SK-N-SH (cell line): ENCODE data around the gene NEK10. TPM values are rescaled to one million over a fixed set of nuclear protein-coding genes. Genes with fewer than 3 reads are reported as not detected.

ENCODE experiments used
- CTCF ChIA-PET: fragments of 300-600, 350-600 bp; formaldehyde crosslinking; extraction: SDS; loops from one replicate; lab custom pipeline; 2021; lab: Yijun Ruan, JAX
- POLR2A ChIA-PET: fragments of 350-600 bp; sonication (Branson Sonifier 250); formaldehyde crosslinking; extraction: SDS; loops from one replicate; lab custom pipeline; 2020; ENCODE audit warnings: antibody characterized with exemption, inconsistent platforms; lab: Yijun Ruan, JAX
- DNase-seq: peaks from one replicate; pipeline ENCODE4 v3.0.0; 2012
- H2AFZ ChIP-seq: fragments of 200-600 bp; sonication (generic); 2 replicates; pipeline ENCODE4 v1.8.1; 2016; ENCODE audit warnings: antibody characterized with exemption, mild to moderate bottlenecking, low read depth
- H3F3A ChIP-seq: fragments of 200-600 bp; sonication (generic); replicated peaks from 2 replicates; pipeline ENCODE3; 2016; ENCODE audit warnings: antibody characterized with exemption, mild to moderate bottlenecking; ENCODE audit not compliant: insufficient read depth
- H3K27ac ChIP-seq, 2 experiments: fragments of 200-500 bp in 1 of 2; fragments of 200-600 bp in 1 of 2; sonication (Bioruptor generic) in 1 of 2; sonication (generic), shearing (Covaris generic) in 1 of 2; 2 replicates each; pipeline versions ENCODE4 v1.5.1 to v1.6.1; 2014 to 2016; ENCODE audit warnings: low read depth in 2 of 2, inconsistent platforms in 1 of 2, low read length in 1 of 2, mild to moderate bottlenecking in 1 of 2, mixed read lengths in 1 of 2
- H3K27me3 ChIP-seq: fragments of 200-600 bp; sonication (generic), shearing (Covaris generic); 2 replicates; pipeline ENCODE4 v1.6.1; 2016; ENCODE audit warnings: mixed run types; ENCODE audit not compliant: insufficient read depth
- H3K36me3 ChIP-seq, 2 experiments: fragments of 200-500 bp in 1 of 2; fragments of 200-600 bp in 1 of 2; sonication (Bioruptor generic) in 1 of 2; sonication (generic) in 1 of 2; replicated peaks in 1 of 2; 2 replicates each; pipeline versions ENCODE3 to v1.5.1; 2014 to 2016; ENCODE audit warnings: low read length in 1 of 2, mild to moderate bottlenecking in 1 of 2; ENCODE audit not compliant: insufficient read depth in 2 of 2, control insufficient read depth in 1 of 2
- H3K4me1 ChIP-seq, 2 experiments: fragments of 200-500 bp in 1 of 2; fragments of 200-600 bp in 1 of 2; sonication (Bioruptor generic) in 1 of 2; sonication (generic), shearing (Covaris generic) in 1 of 2; 2 replicates each; pipeline versions ENCODE4 v1.5.1 to v1.6.1; 2014 to 2016; ENCODE audit warnings: low read depth in 1 of 2, low read length in 1 of 2, mixed run types in 1 of 2; ENCODE audit not compliant: insufficient read depth in 2 of 2, control insufficient read depth in 1 of 2
- H3K4me2 ChIP-seq: fragments of 200-600 bp; sonication (generic), shearing (Covaris generic); 2 replicates; pipeline ENCODE4 v1.6.1; 2017; ENCODE audit warnings: mixed run types
- H3K4me3 ChIP-seq, 2 experiments: fragments of 200-500 bp in 1 of 2; fragments of 200-600 bp in 1 of 2; sonication (Bioruptor generic) in 1 of 2; sonication (generic), shearing (Covaris generic) in 1 of 2; 2 replicates each; pipeline versions ENCODE4 v1.5.1 to v1.8.1; 2014 to 2016; ENCODE audit warnings: low read depth in 2 of 2, inconsistent platforms in 1 of 2, low read length in 1 of 2, mild to moderate bottlenecking in 1 of 2, mixed read lengths in 1 of 2, moderate library complexity in 1 of 2
- H3K79me2 ChIP-seq: fragments of 200-600 bp; sonication (generic); 2 replicates; pipeline ENCODE4 v1.8.1; 2017; ENCODE audit warnings: mild to moderate bottlenecking; ENCODE audit not compliant: insufficient read depth
- H3K9ac ChIP-seq: fragments of 200-600 bp; sonication (generic); 2 replicates; pipeline ENCODE4 v1.6.1; 2017; ENCODE audit warnings: mixed run types
- H3K9me2 ChIP-seq: fragments of 200-600 bp; sonication (generic); 2 replicates; pipeline ENCODE4 v1.6.1; 2017; ENCODE audit warnings: mixed run types
- H3K9me3 ChIP-seq: fragments of 200-600 bp; sonication (generic); 2 replicates; pipeline ENCODE4 v1.6.1; 2017; ENCODE audit warnings: mixed run types, mild to moderate bottlenecking, moderate library complexity
- H4K20me1 ChIP-seq: fragments of 200-600 bp; sonication (generic); 2 replicates; pipeline ENCODE4 v1.6.1; 2017; ENCODE audit warnings: mild to moderate bottlenecking, mixed run types; ENCODE audit not compliant: insufficient read depth
- CTCF ChIP-seq: fragments of 200-600 bp; sonication (generic); IDR thresholded peaks from 2 replicates; pipeline ENCODE4 v1.6.1; 2017; ENCODE audit warnings: antibody characterized with exemption, mild to moderate bottlenecking, moderate library complexity
- ELF1 ChIP-seq: IDR thresholded peaks from 2 replicates; pipeline ENCODE4 v1.4.0; 2012
- EP300 ChIP-seq, 2 experiments: IDR thresholded peaks; 2 replicates each; pipeline versions ENCODE4 v1.4.0 to v1.6.1; 2012; ENCODE audit warnings: borderline replicate concordance in 1 of 2, low read depth in 1 of 2, low read length in 1 of 2
- FOSL2 ChIP-seq: IDR thresholded peaks from 2 replicates; pipeline ENCODE4 v1.4.0; 2012; ENCODE audit warnings: low read depth, mild to moderate bottlenecking, moderate library complexity, borderline replicate concordance
- FOXJ3 ChIP-seq: sonication (generic); formaldehyde crosslinking; IDR thresholded peaks from 2 replicates; pipeline ENCODE4 v1.5.1; 2020; ENCODE audit warnings: mild to moderate bottlenecking, missing genetic modification reagents
- FOXM1 ChIP-seq: IDR thresholded peaks from 2 replicates; pipeline ENCODE4 v1.4.0; 2012; ENCODE audit warnings: low read depth, mild to moderate bottlenecking
- GABPA ChIP-seq: IDR thresholded peaks from 2 replicates; pipeline ENCODE4 v1.4.0; 2012; ENCODE audit warnings: low read depth, mild to moderate bottlenecking
- JUND ChIP-seq: IDR thresholded peaks from 2 replicates; pipeline ENCODE4 v1.4.0; 2012
- NFIC ChIP-seq: IDR thresholded peaks from 2 replicates; pipeline ENCODE4 v1.4.0; 2012; ENCODE audit warnings: borderline replicate concordance
- NRF1 ChIP-seq: IDR thresholded peaks from 2 replicates; pipeline ENCODE4 v1.6.1; 2012; ENCODE audit warnings: low read depth, mild to moderate bottlenecking, low read length
- PBX3 ChIP-seq: IDR thresholded peaks from 2 replicates; pipeline ENCODE4; 2012
- RAD21 ChIP-seq: IDR thresholded peaks from 2 replicates; pipeline ENCODE4 v1.6.1; 2012; ENCODE audit warnings: mild to moderate bottlenecking, low read length
- SIN3A ChIP-seq: IDR thresholded peaks from 2 replicates; pipeline ENCODE4 v1.6.1; 2012; ENCODE audit warnings: low read depth, mild to moderate bottlenecking, low read length, moderate library complexity, borderline replicate concordance
- SMC3 ChIP-seq: IDR thresholded peaks from 2 replicates; pipeline ENCODE4 v1.6.1; 2012; ENCODE audit warnings: low read depth, low read length, improper control_type of control experiment
- TAF1 ChIP-seq: IDR thresholded peaks from 2 replicates; pipeline ENCODE4 v1.6.1; 2012; ENCODE audit warnings: low read depth, mild to moderate bottlenecking, low read length, moderate library complexity, borderline replicate concordance
- TCF12 ChIP-seq: IDR thresholded peaks from 2 replicates; pipeline ENCODE4 v1.4.0; 2012
- USF1 ChIP-seq: IDR thresholded peaks from 2 replicates; pipeline ENCODE4 v1.4.0; 2012; ENCODE audit warnings: low read depth, borderline replicate concordance
- YY1 ChIP-seq: IDR thresholded peaks from 2 replicates; pipeline ENCODE4 v1.4.0; 2012; ENCODE audit warnings: low read depth, mild to moderate bottlenecking
- ZBTB33 ChIP-seq: IDR thresholded peaks from 2 replicates; pipeline ENCODE4 v1.4.0; 2012; ENCODE audit warnings: low read depth, borderline replicate concordance
- WGBS: methylation state at CpG from one replicate; pipeline ENCODE4 v1.1.6; 2017; ENCODE audit warnings: low lambda C conversion rate; 5-methylcytosine and 5-hydroxymethylcytosine counted together
- polyA plus RNA-seq, 3 experiments: library from polyadenylated mRNA; depleted of rRNA; stranded (reverse); fragments of >200 nt; gene quantifications; 2 replicates each; pipeline ENCODE4 v1.2.3, GENCODE V29; 2012

Gene NEK10
- polyA plus RNA-seq, 1 of the 3 experiments (the other 2 are of a cell fraction), result 1.0 TPM

GRCh38 chr3:27289769-27290413 lies 79.3 kb downstream of the NEK10 start:
- Histone ChIP-seq H3K27me3 (no peaks in the 10 kb centered on the region), H3K36me3 (peaks cover 0 to 4% of the 10 kb centered on the region in 2 experiments), H3K4me3 (no peak overlapping the region), H4K20me1 (no peaks in the 10 kb centered on the region), H3K27ac (peak overlapping the region in 1 of 2 experiments; percentile 73; a peak in 2 of 4 replicates), H3F3A (no peaks in the 10 kb centered on the region), H3K9me3 (no peaks in the 10 kb centered on the region), H3K79me2 (no peaks in the 10 kb centered on the region), H2AFZ (no peak overlapping the region), H3K4me2 (no peak overlapping the region), H3K9ac (no peak overlapping the region), H3K4me1 (no peaks in the 10 kb centered on the region; a peak in 1 of 4 replicates), H3K9me2 (no peaks in the 10 kb centered on the region; the same call in 1 of the 2 replicates)
- TF ChIP-seq FOSL2 (peak; percentile 12; the same call in 1 of the 2 replicates), NRF1 (no peak), JUND (peak; percentile 34; the same call in 1 of the 2 replicates), CTCF (no peak), NFIC (peak; percentile 33; the same call in 1 of the 2 replicates), RAD21 (no peak), EP300 (IDR thresholded peaks at IDR 0.05; ENCODE audit: borderline replicate concordance in 1 of 2, low read depth in 1 of 2, low read length in 1 of 2) (0 out of 4 replicates have a peak, but pooled peaks of 1 of the 2 experiments have one; percentile 17)
- WGBS, result 35% methylated on average over 3 of the region's 3 CpGs
- CTCF ChIA-PET, result no interaction called here
- no peak for DNase-seq
- POLR2A ChIA-PET, result no interaction called here

GRCh38 chr3:27287052-27287451 lies 82.1 kb downstream of the NEK10 start:
- CTCF ChIA-PET, result interaction anchor here (1.0 to 1.8 kb wide), 3 partner anchors 25 to 180 kb away, joined by 3 to 6 read pairs (median 3); no protein-coding TSS in a partner anchor
- Histone ChIP-seq H3K27me3 (no peaks in the 10 kb centered on the region), H3K9me3 (no peaks in the 10 kb centered on the region), H3K4me1 (no peaks in the 10 kb centered on the region; a peak in 1 of 4 replicates), H4K20me1 (no peaks in the 10 kb centered on the region), H3K4me2 (no peak overlapping the region), H3K27ac (no peak overlapping the region), H2AFZ (no peak overlapping the region), H3K36me3 (peaks cover 0 to 4% of the 10 kb centered on the region in 2 experiments), H3F3A (no peaks in the 10 kb centered on the region), H3K9me2 (no peaks in the 10 kb centered on the region; the same call in 1 of the 2 replicates), H3K4me3 (no peak overlapping the region), H3K9ac (no peak overlapping the region), H3K79me2 (no peaks in the 10 kb centered on the region)
- no peak for DNase-seq
- WGBS, result 92% methylated on average over 2 of the region's 2 CpGs
- POLR2A ChIA-PET, result no interaction called here
- TF ChIP-seq GABPA (no peak), NFIC (no peak), PBX3 (no peak), FOXJ3 (CRISPR knock-in tag) (no peak), ZBTB33 (no peak), YY1 (no peak), ELF1 (no peak), CTCF (no peak), TAF1 (no peak), SIN3A (no peak), USF1 (no peak), FOXM1 (no peak), NRF1 (no peak), SMC3 (no peak), TCF12 (no peak), EP300 (IDR thresholded peaks at IDR 0.05; ENCODE audit: borderline replicate concordance in 1 of 2, low read depth in 1 of 2, low read length in 1 of 2) (no peak)
